Measurements from ENCODE around the gene ROR2.

ROR2 gene

GRCh38 chr9:91778031-91778430, 172.0 kb downstream of the ROR2 start:
- DNase-seq (ENCODE audit: low read depth): no peak
- no peak for TF ChIP-seq CTCF (IDR thresholded peaks at IDR 0.05; ENCODE audit: low read depth, low read length, missing control alignments)
- H3K4me3 ChIP-seq (ENCODE audit: low read depth, low read length): no peak overlapping the region

GRCh38 chr9:91777292-91777830, 172.7 kb downstream of the ROR2 start:
- TF ChIP-seq CTCF (IDR thresholded peaks at IDR 0.05; ENCODE audit: low read depth, low read length, missing control alignments): no peak

GRCh38 chr9:91776409-91777291, 173.4 kb downstream of the ROR2 start:
- no peak overlapping the region for H3K4me3 ChIP-seq (ENCODE audit: low read depth, low read length)
- DNase-seq (ENCODE audit: low read depth): no peak
- TF ChIP-seq CTCF (IDR thresholded peaks at IDR 0.05; ENCODE audit: low read depth, low read length, missing control alignments): no peak

More at GRCh38 chr9:91777292-91777830, 172.7 kb downstream of the ROR2 start:
- DNase-seq (ENCODE audit: low read depth): no peak
- H3K4me3 ChIP-seq (ENCODE audit: low read depth, low read length): no peak overlapping the region

- TF ChIP-seq CTCF (IDR thresholded peaks at IDR 0.05; ENCODE audit: low read depth, low read length, missing control alignments): no peak
- DNase-seq (ENCODE audit: low read depth): no peak
Observed at GRCh38 chr9:91775708-91776028, 174.4 kb downstream of the ROR2 start.

GRCh38 chr9:91775011-91775707, 174.9 kb downstream of the ROR2 start:
- TF ChIP-seq CTCF (IDR thresholded peaks at IDR 0.05; ENCODE audit: low read depth, low read length, missing control alignments): peak; percentile 91
- DNase-seq (ENCODE audit: low read depth): peak; percentile 13
- no peak overlapping the region for H3K4me3 ChIP-seq (ENCODE audit: low read depth, low read length)

More at GRCh38 chr9:91775708-91776028, 174.4 kb downstream of the ROR2 start:
- H3K4me3 ChIP-seq (ENCODE audit: low read depth, low read length): no peak overlapping the region

GRCh38 chr9:91773156-91773555, 176.9 kb downstream of the ROR2 start:
- no peak for TF ChIP-seq CTCF (IDR thresholded peaks at IDR 0.05; ENCODE audit: low read depth, low read length, missing control alignments)
- H3K4me3 ChIP-seq (ENCODE audit: low read depth, low read length): no peak overlapping the region
- DNase-seq (ENCODE audit: low read depth): no peak

Measured in GM12864 (cell line).